EL (cell line): ENCODE data around the gene HDDC3.

Experiments used
- DNase-seq: peaks from one replicate; pipeline ENCODE4 v3.0.0-alpha.2; 2016

Gene HDDC3

GRCh38 chr15:90889736-90890456 lies 42.5 kb downstream of the HDDC3 start:
- no peak for DNase-seq

GRCh38 chr15:90889313-90889730 lies 43.0 kb downstream of the HDDC3 start:
- DNase-seq, result no peak

- no peak for DNase-seq
These were observed 45.3 kb downstream of the HDDC3 start for GRCh38 chr15:90887037-90887481.

GRCh38 chr15:90886291-90886614 lies 46.1 kb downstream of the HDDC3 start:
- DNase-seq, result no peak

- DNase-seq, result peak; percentile 65
These were observed 46.7 kb downstream of the HDDC3 start for GRCh38 chr15:90885432-90886290.

- DNase-seq, result peak; percentile 5
These were observed 47.5 kb downstream of the HDDC3 start for GRCh38 chr15:90884719-90885431.

- DNase-seq, result peak; percentile 60
These were observed 48.2 kb downstream of the HDDC3 start, which contains the start of gene FES for GRCh38 chr15:90883976-90884718. FES (plus strand) TSS chr15:90884504; CDS start chr15:90885046, 542 bp downstream.

GRCh38 chr15:90883526-90883975 lies 48.8 kb downstream of the HDDC3 start:
- peak; percentile 9 for DNase-seq

- no peak for DNase-seq
These were observed 49.4 kb downstream of the HDDC3 start for GRCh38 chr15:90882781-90883525.

GRCh38 chr15:90881978-90882721 lies 50.2 kb downstream of the HDDC3 start:
- DNase-seq, result no peak

- DNase-seq, result no peak
These were observed 51.0 kb downstream of the HDDC3 start for GRCh38 chr15:90881181-90881977.

- no peak for DNase-seq
These were observed 51.8 kb downstream of the HDDC3 start for GRCh38 chr15:90880381-90881145.
